H9 (cell line): Measurements from ENCODE around the gene SF3A2. TPM values are rescaled to one million over a fixed set of nuclear protein-coding genes. Genes with fewer than 3 reads are reported as not detected.

ENCODE experiments used
- DNase-seq: peaks from one replicate; pipeline ENCODE4 v3.0.0-alpha.2; 2017
- H2AFZ ChIP-seq: one replicate; pipeline ENCODE4 v1.6.1; 2013; ENCODE audit warnings: mild to moderate bottlenecking, low read length, control low read depth, moderate library complexity
- H2AK5ac ChIP-seq: 2 replicates; pipeline ENCODE4 v1.6.1; 2013; ENCODE audit warnings: low read length, control low read depth, mixed read lengths; ENCODE audit not compliant: insufficient read length
- H2BK120ac ChIP-seq: one replicate; pipeline ENCODE4 v1.6.1; 2013; ENCODE audit warnings: low read depth, mild to moderate bottlenecking, low read length, control low read depth, inconsistent platforms; ENCODE audit not compliant: poor library complexity, severe bottlenecking
- H2BK12ac ChIP-seq: 2 replicates; pipeline ENCODE4 v1.6.1; 2013; ENCODE audit warnings: low read length, control low read depth, mixed read lengths, low read depth; ENCODE audit not compliant: insufficient read length
- H2BK15ac ChIP-seq: 2 replicates; pipeline ENCODE4 v1.6.1; 2013; ENCODE audit warnings: low read depth, low read length, control low read depth
- H2BK20ac ChIP-seq: one replicate; pipeline ENCODE4 v1.6.1; 2013; ENCODE audit warnings: low read depth, mild to moderate bottlenecking, low read length, control low read depth, inconsistent platforms; ENCODE audit not compliant: poor library complexity, severe bottlenecking
- H2BK5ac ChIP-seq: 2 replicates; pipeline ENCODE4 v1.6.1; 2013; ENCODE audit warnings: low read length, control low read depth, mixed read lengths; ENCODE audit not compliant: insufficient read length
- H3K14ac ChIP-seq: 2 replicates; pipeline ENCODE4 v1.6.1; 2013; ENCODE audit warnings: low read length, control low read depth; ENCODE audit not compliant: insufficient read depth
- H3K18ac ChIP-seq: 2 replicates; pipeline ENCODE4 v1.6.1; 2013; ENCODE audit warnings: low read depth, mild to moderate bottlenecking, mixed read lengths, low read length, control low read depth; ENCODE audit not compliant: insufficient read length
- H3K23ac ChIP-seq: 2 replicates; pipeline ENCODE4 v1.6.1; 2013; ENCODE audit warnings: low read length, control low read depth, mixed read lengths, low read depth; ENCODE audit not compliant: insufficient read length
- H3K23me2 ChIP-seq: 2 replicates; pipeline ENCODE4 v1.6.1; 2013; ENCODE audit warnings: low read depth, mild to moderate bottlenecking, mixed read lengths, low read length, control low read depth; ENCODE audit not compliant: insufficient read length, poor library complexity, severe bottlenecking
- H3K27ac ChIP-seq: 2 replicates; pipeline ENCODE4 v1.5.1; 2013; ENCODE audit warnings: low read length, control low read depth, mixed read lengths, low read depth; ENCODE audit not compliant: insufficient read length
- H3K27me3 ChIP-seq: 2 replicates; pipeline ENCODE4 v1.6.1; 2013; ENCODE audit warnings: low read length, control low read depth, inconsistent platforms; ENCODE audit not compliant: insufficient read depth
- H3K4ac ChIP-seq: 2 replicates; pipeline ENCODE4 v1.6.1; 2013; ENCODE audit warnings: low read depth, mild to moderate bottlenecking, control low read depth, inconsistent platforms, low read length, moderate library complexity
- H3K4me1 ChIP-seq: 2 replicates; pipeline ENCODE4 v1.6.1; 2013; ENCODE audit warnings: low read length, control low read depth, inconsistent platforms; ENCODE audit not compliant: insufficient read depth
- H3K4me2 ChIP-seq: 2 replicates; pipeline ENCODE4 v1.6.1; 2013; ENCODE audit warnings: low read length, control low read depth, mixed read lengths; ENCODE audit not compliant: insufficient read length, insufficient read depth
- H3K56ac ChIP-seq: 2 replicates; pipeline ENCODE4 v1.6.1; 2013; ENCODE audit warnings: low read depth, mild to moderate bottlenecking, mixed read lengths, low read length, control low read depth; ENCODE audit not compliant: insufficient read length
- H3K79me1 ChIP-seq: 2 replicates; pipeline ENCODE4 v1.6.1; 2013; ENCODE audit warnings: low read depth, mild to moderate bottlenecking, moderate library complexity, low read length, control low read depth, inconsistent platforms; ENCODE audit not compliant: insufficient read depth, poor library complexity, severe bottlenecking
- H3K79me2 ChIP-seq: 2 replicates; pipeline ENCODE4 v1.6.1; 2013; ENCODE audit warnings: low read length, control low read depth, inconsistent platforms; ENCODE audit not compliant: insufficient read depth
- H3K9ac ChIP-seq: 2 replicates; pipeline ENCODE4 v1.6.1; 2013; ENCODE audit warnings: low read length, control low read depth, mixed read lengths; ENCODE audit not compliant: insufficient read length; ENCODE audit errors: extremely low read depth
- H3K9me3 ChIP-seq: one replicate; pipeline ENCODE4 v1.6.1; 2013; ENCODE audit warnings: low read depth, low read length, inconsistent platforms; ENCODE audit not compliant: control insufficient read depth
- H3T11ph ChIP-seq: one replicate; pipeline ENCODE4 v1.6.1; 2013; ENCODE audit warnings: mild to moderate bottlenecking, low read length, control low read depth, inconsistent platforms
- H4K20me1 ChIP-seq: one replicate; pipeline ENCODE4 v1.6.1; 2013; ENCODE audit not compliant: control insufficient read depth, insufficient read length, insufficient read depth
- H4K5ac ChIP-seq: 2 replicates; pipeline ENCODE4 v1.6.1; 2013; ENCODE audit warnings: low read depth, mild to moderate bottlenecking, mixed read lengths, low read length, control low read depth; ENCODE audit not compliant: insufficient read length
- H4K8ac ChIP-seq: replicated peaks from 2 replicates; pipeline ENCODE4 v1.6.1; 2013; ENCODE audit warnings: low read length, control low read depth, mixed read lengths, low read depth; ENCODE audit not compliant: insufficient read length
- H4K91ac ChIP-seq: 2 replicates; pipeline ENCODE4 v1.6.1; 2013; ENCODE audit warnings: low read depth, mild to moderate bottlenecking, moderate library complexity, mixed read lengths, low read length, control low read depth; ENCODE audit not compliant: insufficient read length
- H3K27ac Mint-ChIP-seq, 3 experiments: 2 replicates in 2 of 3; 3 replicates in 1 of 3; pipeline ENCODE4 v1.8.0; 2020 to 2021; ENCODE audit warnings: mixed read lengths in 3 of 3, mild to moderate bottlenecking in 1 of 3, moderate library complexity in 1 of 3
- H3K27me3 Mint-ChIP-seq: 2 replicates; pipeline ENCODE4 v1.8.0; 2021; ENCODE audit warnings: low read depth, mild to moderate bottlenecking, moderate library complexity, mixed read lengths
- H3K36me3 Mint-ChIP-seq, 3 experiments: 2 replicates in 2 of 3; 3 replicates in 1 of 3; pipeline ENCODE4 v1.8.0; 2020 to 2021; ENCODE audit warnings: low read depth in 3 of 3, mixed read lengths in 3 of 3; ENCODE audit not compliant: insufficient read depth in 1 of 3
- H3K4me1 Mint-ChIP-seq, 2 experiments: 2 replicates each; pipeline ENCODE4 v1.8.0; 2020; ENCODE audit warnings: mixed read lengths in 2 of 2
- H3K4me3 Mint-ChIP-seq, 2 experiments: 2 replicates in 1 of 2; 3 replicates in 1 of 2; pipeline ENCODE4 v1.8.0; 2020 to 2021; ENCODE audit warnings: mild to moderate bottlenecking in 2 of 2, mixed read lengths in 2 of 2, moderate library complexity in 1 of 2
- H3K9me3 Mint-ChIP-seq, 2 experiments: 2 replicates in 1 of 2; 3 replicates in 1 of 2; pipeline ENCODE4 v1.8.0; 2020; ENCODE audit warnings: mild to moderate bottlenecking in 2 of 2, mixed read lengths in 2 of 2, moderate library complexity in 1 of 2
- WGBS: extraction: QIAGEN DNeasy Blood & Tissue Kit; methylation state at CpG from one replicate; pipeline ENCODE4 v1.1.7; 2013; ENCODE audit warnings: missing lambda C conversion rate, low lambda C conversion rate, mixed read lengths; ENCODE audit not compliant: insufficient read length; ENCODE audit errors: extremely low coverage; 5-methylcytosine and 5-hydroxymethylcytosine counted together
- total RNA-seq: library from RNA; stranded (reverse); gene quantifications from 2 replicates; pipeline ENCODE4 v1.2.1, GENCODE V29; 2021
- TF ChIP-seq, protein P1 (sequence below): fragments of 200-600 bp; sonication (generic); conservative IDR thresholded peaks from 3 replicates; pipeline ENCODE4 v1.8.0; 2021; ENCODE audit warnings: antibody characterized with exemption, mild to moderate bottlenecking

Gene SF3A2
- total RNA-seq, 1 experiment from 2014 or later = 166 TPM

DNA sequence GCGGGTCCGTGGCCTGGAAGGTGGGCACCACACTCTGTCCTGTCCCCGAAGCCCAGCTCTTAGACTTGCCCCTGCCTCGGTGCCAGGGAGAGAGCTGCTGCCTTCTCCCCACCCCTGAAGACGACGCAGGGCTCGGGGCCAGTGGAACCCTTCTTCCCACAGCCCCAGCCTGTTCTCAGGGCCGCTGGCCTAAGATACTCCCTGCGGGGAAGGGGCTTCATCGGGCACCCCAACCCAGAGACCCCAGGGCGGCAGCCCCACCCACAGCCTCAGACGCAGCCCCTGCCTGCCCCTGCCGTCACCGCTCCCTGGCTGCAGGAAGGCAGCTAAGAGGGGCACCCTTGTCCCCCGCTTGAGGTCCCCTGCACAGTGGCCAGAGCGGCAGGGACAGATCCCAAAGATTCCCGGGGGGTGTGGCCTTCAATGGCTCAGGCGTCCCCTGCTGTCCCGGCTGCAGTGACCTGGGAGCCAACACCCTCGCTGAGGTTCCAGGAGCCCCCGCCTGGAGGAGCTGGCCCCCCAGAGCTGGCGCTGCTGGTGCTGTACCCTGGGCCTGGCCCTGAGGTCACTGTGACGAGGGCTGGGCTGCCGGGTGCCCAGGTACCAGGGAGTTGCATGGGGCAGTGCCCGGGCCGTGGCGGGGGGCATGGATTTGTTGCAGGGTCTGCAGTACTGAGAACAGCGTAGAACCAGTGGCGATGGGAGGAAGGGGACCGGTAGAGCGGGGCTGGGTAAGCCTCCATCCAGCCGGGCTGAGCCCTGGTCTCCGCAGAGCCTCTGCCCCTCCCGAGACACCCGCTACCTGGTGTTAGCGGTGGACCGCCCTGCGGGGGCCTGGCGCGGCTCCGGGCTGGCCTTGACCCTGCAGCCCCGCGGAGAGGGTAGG lies 13.5 kb downstream of the SF3A2 start:
- Histone ChIP-seq H2AK5ac (no peak overlapping the region), H3K9me3 (no peaks in the 10 kb centered on the region), H2BK5ac (no peak overlapping the region), H4K8ac (no peak overlapping the region), H2BK120ac (no peak overlapping the region), H3K27ac (no peak overlapping the region), H3K4ac (no peak overlapping the region), H3T11ph (no peak overlapping the region), H3K4me2 (no peak overlapping the region), H3K56ac (no peak overlapping the region), H3K23ac (no peak overlapping the region), H2BK12ac (no peak overlapping the region), H4K20me1 (no peaks in the 10 kb centered on the region), H3K4me1 (no peaks in the 10 kb centered on the region), H3K23me2 (peaks cover 10% of the 10 kb centered on the region), H2BK15ac (no peak overlapping the region), H3K27me3 (no peaks in the 10 kb centered on the region; the same call in 1 of the 2 replicates), H4K91ac (no peak overlapping the region), H2AFZ (no peak overlapping the region), H3K9ac (no peak overlapping the region), H3K79me1 (no peaks in the 10 kb centered on the region), H4K5ac (no peak overlapping the region), H3K79me2 (no peaks in the 10 kb centered on the region), H3K18ac (no peak overlapping the region), H2BK20ac (no peak overlapping the region), H3K14ac (no peak overlapping the region; the same call in 1 of the 2 replicates)
- Mint-ChIP-seq H3K27ac (no peak overlapping the region; a peak in 1 of 7 replicates), H3K4me3 (no peak overlapping the region), H3K9me3 (no peaks in the 10 kb centered on the region), H3K27me3 (peaks cover 11% of the 10 kb centered on the region), H3K4me1 (peaks cover 4% of the 10 kb centered on the region in 2 experiments), H3K36me3 (peaks cover 5 to 21% (median 7%) of the 10 kb centered on the region in 3 experiments; a peak in 5 of 7 replicates)
- TF ChIP-seq, protein P1, sequence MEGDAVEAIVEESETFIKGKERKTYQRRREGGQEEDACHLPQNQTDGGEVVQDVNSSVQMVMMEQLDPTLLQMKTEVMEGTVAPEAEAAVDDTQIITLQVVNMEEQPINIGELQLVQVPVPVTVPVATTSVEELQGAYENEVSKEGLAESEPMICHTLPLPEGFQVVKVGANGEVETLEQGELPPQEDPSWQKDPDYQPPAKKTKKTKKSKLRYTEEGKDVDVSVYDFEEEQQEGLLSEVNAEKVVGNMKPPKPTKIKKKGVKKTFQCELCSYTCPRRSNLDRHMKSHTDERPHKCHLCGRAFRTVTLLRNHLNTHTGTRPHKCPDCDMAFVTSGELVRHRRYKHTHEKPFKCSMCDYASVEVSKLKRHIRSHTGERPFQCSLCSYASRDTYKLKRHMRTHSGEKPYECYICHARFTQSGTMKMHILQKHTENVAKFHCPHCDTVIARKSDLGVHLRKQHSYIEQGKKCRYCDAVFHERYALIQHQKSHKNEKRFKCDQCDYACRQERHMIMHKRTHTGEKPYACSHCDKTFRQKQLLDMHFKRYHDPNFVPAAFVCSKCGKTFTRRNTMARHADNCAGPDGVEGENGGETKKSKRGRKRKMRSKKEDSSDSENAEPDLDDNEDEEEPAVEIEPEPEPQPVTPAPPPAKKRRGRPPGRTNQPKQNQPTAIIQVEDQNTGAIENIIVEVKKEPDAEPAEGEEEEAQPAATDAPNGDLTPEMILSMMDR = no peak
- WGBS = no CpG with 5 or more reads among the region's 43 CpGs
- DNase-seq = no peak
